ENCODE data around the gene RASGRF1.

RASGRF1 gene

GRCh38 chr15:78921940-78922339, 168.6 kb downstream of the RASGRF1 start:
- WGBS, result 97% methylated on average over 14 of the region's 14 CpGs
- Histone ChIP-seq H3K27me3 (ENCODE audit: control insufficient read depth in 1 of 2, insufficient read depth in 1 of 2, low read length in 2 of 2) (no peaks in the 10 kb centered on the region), H3K4me3 (ENCODE audit: insufficient read depth in 1 of 2, low read depth in 1 of 2, low read length in 2 of 2) (no peak overlapping the region), H3K23ac (ENCODE audit: low read length in 2 of 2) (no peak overlapping the region), H3K4me2 (ENCODE audit: low read length, poor library complexity, severe bottlenecking) (no peak overlapping the region), H2AFZ (ENCODE audit: low read depth, low read length) (no peak overlapping the region), H2AK5ac (ENCODE audit: low read length, severe bottlenecking) (no peak overlapping the region), H3K14ac (ENCODE audit: low read length in 2 of 2) (no peak overlapping the region), H4K91ac (ENCODE audit: low read length) (no peak overlapping the region), H2BK12ac (ENCODE audit: low read length in 2 of 2) (no peak overlapping the region), H3K36me3 (ENCODE audit: control insufficient read depth in 1 of 2, insufficient read depth in 2 of 2, low read depth in 1 of 2, low read length in 2 of 2) (peaks cover 70 to 75% of the 10 kb centered on the region in 2 experiments), H3K9ac (ENCODE audit: low read length) (no peak overlapping the region), H2BK15ac (ENCODE audit: low read depth, poor library complexity, severe bottlenecking) (no peak overlapping the region), H4K8ac (ENCODE audit: low read length) (no peak overlapping the region), H3K18ac (ENCODE audit: low read depth in 1 of 2, low read length in 2 of 2) (no peak overlapping the region), H2BK120ac (ENCODE audit: low read depth, low read length) (no peak overlapping the region), H2BK5ac (ENCODE audit: low read depth, low read length, poor library complexity, severe bottlenecking) (no peak overlapping the region), H3K79me1 (replicated peaks; ENCODE audit: low read length, poor library complexity, severe bottlenecking) (peaks cover 16% of the 10 kb centered on the region), H3K4me1 (ENCODE audit: control insufficient read depth, insufficient read depth, low read depth, low read length) (peaks cover 3% of the 10 kb centered on the region), H3K4ac (ENCODE audit: low read depth in 1 of 2, low read length in 2 of 2) (no peak overlapping the region), H3K9me3 (ENCODE audit: control insufficient read depth, low read length) (no peaks in the 10 kb centered on the region), H3K27ac (ENCODE audit: low read length, poor library complexity, severe bottlenecking) (no peak overlapping the region)
- no peak for DNase-seq

- no peak overlapping the region for H3K4me2 ChIP-seq (ENCODE audit: low read length, poor library complexity, severe bottlenecking)
- DNase-seq, result no peak
- WGBS, result 98% methylated on average over 6 of the region's 6 CpGs
Observed at GRCh38 chr15:78921517-78921916, 169.1 kb downstream of the RASGRF1 start.

GRCh38 chr15:78917888-78918287, 172.7 kb downstream of the RASGRF1 start:
- no peaks in the 10 kb centered on the region for H3K9me3 ChIP-seq (ENCODE audit: control insufficient read depth, low read length)
- no peak overlapping the region for H3K4ac ChIP-seq (ENCODE audit: low read depth in 1 of 2, low read length in 2 of 2)
- no peak overlapping the region for H3K23ac ChIP-seq (ENCODE audit: low read length in 2 of 2)
- peaks cover 59 to 60% of the 10 kb centered on the region in 2 experiments for H3K36me3 ChIP-seq (ENCODE audit: control insufficient read depth in 1 of 2, insufficient read depth in 2 of 2, low read depth in 1 of 2, low read length in 2 of 2)
- no peak overlapping the region for H3K18ac ChIP-seq (ENCODE audit: low read depth in 1 of 2, low read length in 2 of 2)
- H4K8ac ChIP-seq (ENCODE audit: low read length), result peak overlapping the region; percentile 47
- no peak overlapping the region for H2BK120ac ChIP-seq (ENCODE audit: low read depth, low read length)
- no peak overlapping the region for H2BK15ac ChIP-seq (ENCODE audit: low read depth, poor library complexity, severe bottlenecking)
- H2AK5ac ChIP-seq (ENCODE audit: low read length, severe bottlenecking), result no peak overlapping the region
- H4K91ac ChIP-seq (ENCODE audit: low read length), result no peak overlapping the region
- no peak overlapping the region for H3K27ac ChIP-seq (ENCODE audit: low read length, poor library complexity, severe bottlenecking)
- no peak overlapping the region for H2BK5ac ChIP-seq (ENCODE audit: low read depth, low read length, poor library complexity, severe bottlenecking)
- peaks cover 26% of the 10 kb centered on the region for H3K79me1 ChIP-seq (replicated peaks; ENCODE audit: low read length, poor library complexity, severe bottlenecking)
- H3K9ac ChIP-seq (ENCODE audit: low read length), result peak overlapping the region; percentile 8
- H3K27me3 ChIP-seq (ENCODE audit: control insufficient read depth in 1 of 2, insufficient read depth in 1 of 2, low read length in 2 of 2), result no peaks in the 10 kb centered on the region
- no peak overlapping the region for H2AFZ ChIP-seq (ENCODE audit: low read depth, low read length)
- H3K4me2 ChIP-seq (ENCODE audit: low read length, poor library complexity, severe bottlenecking), result no peak overlapping the region
- H2BK12ac ChIP-seq (ENCODE audit: low read length in 2 of 2), result no peak overlapping the region
- no peak for DNase-seq
- H3K4me1 ChIP-seq (ENCODE audit: control insufficient read depth, insufficient read depth, low read depth, low read length), result peaks cover 17% of the 10 kb centered on the region
- H3K4me3 ChIP-seq (ENCODE audit: insufficient read depth in 1 of 2, low read depth in 1 of 2, low read length in 2 of 2), result no peak overlapping the region
- no peak overlapping the region for H3K14ac ChIP-seq (ENCODE audit: low read length in 2 of 2)
- WGBS, result 90% methylated on average over 3 of the region's 4 CpGs

More at GRCh38 chr15:78921517-78921916, 169.1 kb downstream of the RASGRF1 start:
- Histone ChIP-seq H3K9ac (ENCODE audit: low read length) (no peak overlapping the region), H3K18ac (ENCODE audit: low read depth in 1 of 2, low read length in 2 of 2) (no peak overlapping the region), H3K14ac (ENCODE audit: low read length in 2 of 2) (no peak overlapping the region), H3K79me1 (replicated peaks; ENCODE audit: low read length, poor library complexity, severe bottlenecking) (peaks cover 16% of the 10 kb centered on the region), H3K36me3 (ENCODE audit: control insufficient read depth in 1 of 2, insufficient read depth in 2 of 2, low read depth in 1 of 2, low read length in 2 of 2) (peaks cover 66 to 70% of the 10 kb centered on the region in 2 experiments), H3K9me3 (ENCODE audit: control insufficient read depth, low read length) (no peaks in the 10 kb centered on the region), H2AFZ (ENCODE audit: low read depth, low read length) (no peak overlapping the region), H3K4me3 (ENCODE audit: insufficient read depth in 1 of 2, low read depth in 1 of 2, low read length in 2 of 2) (no peak overlapping the region), H2AK5ac (ENCODE audit: low read length, severe bottlenecking) (no peak overlapping the region), H4K91ac (ENCODE audit: low read length) (no peak overlapping the region), H2BK5ac (ENCODE audit: low read depth, low read length, poor library complexity, severe bottlenecking) (no peak overlapping the region), H2BK15ac (ENCODE audit: low read depth, poor library complexity, severe bottlenecking) (no peak overlapping the region), H3K27ac (ENCODE audit: low read length, poor library complexity, severe bottlenecking) (no peak overlapping the region), H4K8ac (ENCODE audit: low read length) (no peak overlapping the region), H2BK120ac (ENCODE audit: low read depth, low read length) (no peak overlapping the region), H2BK12ac (ENCODE audit: low read length in 2 of 2) (no peak overlapping the region), H3K4ac (ENCODE audit: low read depth in 1 of 2, low read length in 2 of 2) (no peak overlapping the region), H3K4me1 (ENCODE audit: control insufficient read depth, insufficient read depth, low read depth, low read length) (peaks cover 4% of the 10 kb centered on the region), H3K27me3 (ENCODE audit: control insufficient read depth in 1 of 2, insufficient read depth in 1 of 2, low read length in 2 of 2) (no peaks in the 10 kb centered on the region), H3K23ac (ENCODE audit: low read length in 2 of 2) (no peak overlapping the region)

- DNase-seq, result no peak
- Histone ChIP-seq H3K4me2 (ENCODE audit: low read length, poor library complexity, severe bottlenecking) (no peak overlapping the region), H2AK5ac (ENCODE audit: low read length, severe bottlenecking) (no peak overlapping the region), H3K4me1 (ENCODE audit: control insufficient read depth, insufficient read depth, low read depth, low read length) (peaks cover 17% of the 10 kb centered on the region), H3K18ac (ENCODE audit: low read depth in 1 of 2, low read length in 2 of 2) (no peak overlapping the region), H3K4ac (ENCODE audit: low read depth in 1 of 2, low read length in 2 of 2) (no peak overlapping the region), H3K23ac (ENCODE audit: low read length in 2 of 2) (no peak overlapping the region), H3K27me3 (ENCODE audit: control insufficient read depth in 1 of 2, insufficient read depth in 1 of 2, low read length in 2 of 2) (no peaks in the 10 kb centered on the region), H2BK15ac (ENCODE audit: low read depth, poor library complexity, severe bottlenecking) (no peak overlapping the region), H3K36me3 (ENCODE audit: control insufficient read depth in 1 of 2, insufficient read depth in 2 of 2, low read depth in 1 of 2, low read length in 2 of 2) (peaks cover 48 to 58% of the 10 kb centered on the region in 2 experiments), H3K4me3 (ENCODE audit: insufficient read depth in 1 of 2, low read depth in 1 of 2, low read length in 2 of 2) (no peak overlapping the region), H3K14ac (ENCODE audit: low read length in 2 of 2) (no peak overlapping the region), H2BK120ac (ENCODE audit: low read depth, low read length) (no peak overlapping the region), H3K79me1 (replicated peaks; ENCODE audit: low read length, poor library complexity, severe bottlenecking) (peaks cover 22% of the 10 kb centered on the region), H3K9ac (ENCODE audit: low read length) (peak overlapping the region; percentile 4), H2BK5ac (ENCODE audit: low read depth, low read length, poor library complexity, severe bottlenecking) (no peak overlapping the region), H3K27ac (ENCODE audit: low read length, poor library complexity, severe bottlenecking) (no peak overlapping the region), H4K91ac (ENCODE audit: low read length) (no peak overlapping the region), H2AFZ (ENCODE audit: low read depth, low read length) (no peak overlapping the region), H3K9me3 (ENCODE audit: control insufficient read depth, low read length) (no peaks in the 10 kb centered on the region), H4K8ac (ENCODE audit: low read length) (no peak overlapping the region), H2BK12ac (ENCODE audit: low read length in 2 of 2) (no peak overlapping the region)
- WGBS, result 100% methylated on average over 2 of the region's 4 CpGs
Observed at GRCh38 chr15:78916088-78916487, 174.5 kb downstream of the RASGRF1 start.
